ENCODE measurements around the gene TMEM135. TPM values are rescaled to one million over a fixed set of nuclear protein-coding genes. Genes with fewer than 3 reads are reported as not detected.
"Not testable (repeated sequence)": the region's sequence is repeated elsewhere in the genome, so short reads cannot be mapped to it uniquely, and the experiment has no call there.

The TMEM135 gene
- total RNA-seq, 3 donors from 2014 or later = 38.3 to 46.8 (median 43.2) TPM

GRCh38 chr11:87181143-87181542, 143.4 kb downstream of the TMEM135 start:
- H3K36me3 ChIP-seq = no peaks in the 10 kb centered on the region
- DNase-seq (ENCODE audit: low spot score in 2 of 2) = no peak
- TF ChIP-seq POLR2A (IDR thresholded peaks at IDR 0.05) (no peak), CTCF (IDR thresholded peaks at IDR 0.05) (no peak)
- H3K4me1 ChIP-seq = no peaks in the 10 kb centered on the region
- H3K27ac ChIP-seq = no peak overlapping the region
- H3K27me3 ChIP-seq = no peaks in the 10 kb centered on the region
- H3K4me3 ChIP-seq = no peak overlapping the region
- intact Hi-C loops (cut with DNase I; ENCODE audit: low total_unique reads) = no loop called here
- no peaks in the 10 kb centered on the region for H3K9me3 ChIP-seq

- H3K36me3 ChIP-seq = no peaks in the 10 kb centered on the region
- TF ChIP-seq POLR2AphosphoS5 (IDR thresholded peaks at IDR 0.05) (no peak), CTCF (IDR thresholded peaks at IDR 0.05) (no peak), POLR2A (IDR thresholded peaks at IDR 0.05) (no peak)
- DNase-seq (ENCODE audit: low spot score in 2 of 2) = no peak
- no peak overlapping the region for H3K27ac ChIP-seq
- H3K4me1 ChIP-seq = no peaks in the 10 kb centered on the region
- no peaks in the 10 kb centered on the region for H3K9me3 ChIP-seq
- no peak overlapping the region for H3K4me3 ChIP-seq
- intact Hi-C loops (cut with DNase I; ENCODE audit: low total_unique reads) = no loop called here
- H3K27me3 ChIP-seq = no peaks in the 10 kb centered on the region
These were observed 147.5 kb downstream of the TMEM135 start for GRCh38 chr11:87185228-87185627.

- Histone ChIP-seq H3K9me3 (no peaks in the 10 kb centered on the region), H3K4me3 (no peak overlapping the region), H3K4me1 (no peaks in the 10 kb centered on the region), H3K36me3 (no peaks in the 10 kb centered on the region), H3K27me3 (no peaks in the 10 kb centered on the region), H3K27ac (no peak overlapping the region)
- DNase-seq (ENCODE audit: low spot score in 2 of 2) = no peak
- intact Hi-C loops (cut with DNase I; ENCODE audit: low total_unique reads) = no loop called here
- no peak for TF ChIP-seq POLR2AphosphoS5 (IDR thresholded peaks at IDR 0.05)
- TF ChIP-seq POLR2A (IDR thresholded peaks at IDR 0.05) = no peak
- TF ChIP-seq CTCF (IDR thresholded peaks at IDR 0.05) = no peak
These were observed 149.3 kb downstream of the TMEM135 start for GRCh38 chr11:87187076-87187475.

GRCh38 chr11:87187930-87188329, 150.2 kb downstream of the TMEM135 start:
- no peak for DNase-seq (ENCODE audit: low spot score in 2 of 2)

GRCh38 chr11:87188396-87188795, 150.7 kb downstream of the TMEM135 start:
- H3K4me1 ChIP-seq; intact Hi-C loops (cut with DNase I; ENCODE audit: low total_unique reads); H3K9me3 ChIP-seq; H3K36me3 ChIP-seq; H3K4me3 ChIP-seq; H3K27me3 ChIP-seq; DNase-seq (ENCODE audit: low spot score in 2 of 2); H3K27ac ChIP-seq: not testable (repeated sequence)

More at GRCh38 chr11:87187930-87188329, 150.2 kb downstream of the TMEM135 start:
- H3K9me3 ChIP-seq = no peaks in the 10 kb centered on the region
- no peaks in the 10 kb centered on the region for H3K36me3 ChIP-seq
- H3K4me1 ChIP-seq = no peaks in the 10 kb centered on the region
- H3K27ac ChIP-seq = no peak overlapping the region
- H3K4me3 ChIP-seq = no peak overlapping the region
- TF ChIP-seq POLR2A (IDR thresholded peaks at IDR 0.05) = no peak
- no peak for TF ChIP-seq POLR2AphosphoS5 (IDR thresholded peaks at IDR 0.05)
- TF ChIP-seq CTCF (IDR thresholded peaks at IDR 0.05) = no peak
- H3K27me3 ChIP-seq = no peaks in the 10 kb centered on the region
- intact Hi-C loops (cut with DNase I; ENCODE audit: low total_unique reads) = no loop called here

- H3K27me3 ChIP-seq; H3K4me1 ChIP-seq; H3K27ac ChIP-seq; H3K36me3 ChIP-seq; intact Hi-C loops (cut with DNase I; ENCODE audit: low total_unique reads); H3K9me3 ChIP-seq; H3K4me3 ChIP-seq; DNase-seq (ENCODE audit: low spot score in 2 of 2): not testable (repeated sequence)
These were observed 151.2 kb downstream of the TMEM135 start for GRCh38 chr11:87188921-87189320.

Data from breast epithelium (tissue), 4 donors.